K562 (cell line): Measurements from ENCODE around the gene CLEC18B. TPM values are rescaled to one million over a fixed set of nuclear protein-coding genes. Genes with fewer than 3 reads are reported as not detected.

Source experiments
- ATAC-seq: fragments of 200-7000 bp; cut with Tn5 transposase; 3 replicates; pipeline ENCODE4 v1.9.1; 2020; ENCODE audit warnings: moderate library complexity
- BruUV-seq: library from RNA; stranded (reverse); fragments of 400-500 nt; replicated peaks from 2 replicates; lab custom pipeline; 2021; lab: Mats Ljungman, UMichigan
- CTCF ChIA-PET: fragments of 300-600 bp; formaldehyde crosslinking; extraction: SDS; loops from one replicate; lab custom pipeline; 2021; ENCODE audit warnings: low intra/inter-chr PET ratio; lab: Yijun Ruan, JAX
- POLR2A ChIA-PET: fragments of 300-600, 350-650 bp; sonication (Branson Sonifier 250); formaldehyde crosslinking; extraction: SDS; loops from one replicate; lab custom pipeline; 2021; ENCODE audit warnings: antibody characterized with exemption, inconsistent platforms; lab: Yijun Ruan, JAX
- DNase-seq, 4 experiments: peaks; one replicate each; pipeline versions ENCODE4 v3.0.0 to v3.0.0-alpha.2; 2011 to 2018; ENCODE audit warnings: low spot score in 3 of 4, mixed read lengths in 3 of 4; ENCODE audit errors: extremely low read depth in 1 of 4
- FAIRE-seq: peaks from 2 replicates; lab custom pipeline; 2011; peaks lifted over from hg19 to GRCh38; lab: Jason Lieb, UNC
- H2AFZ ChIP-seq: 2 replicates; pipeline ENCODE4 v1.6.0; 2011; ENCODE audit warnings: low read depth, low read length, control low read depth, inconsistent platforms
- H3K27ac ChIP-seq: fragments of 200-600 bp; 3 replicates; pipeline ENCODE4 v1.8.0; 2011; ENCODE audit warnings: low read depth, mild to moderate bottlenecking, control low read depth, inconsistent platforms, low read length, moderate library complexity, mixed read lengths; ENCODE audit errors: extremely low read depth
- H3K27me3 ChIP-seq, 2 experiments: fragments of 300-600 bp in 1 of 2; 2 replicates in 1 of 2; 3 replicates in 1 of 2; pipeline versions ENCODE4 v1.6.0 to v1.8.0; 2011; ENCODE audit warnings: inconsistent platforms in 2 of 2, low read length in 2 of 2, mild to moderate bottlenecking in 1 of 2, mixed read lengths in 1 of 2, moderate library complexity in 1 of 2; ENCODE audit not compliant: control insufficient read depth in 2 of 2, insufficient read depth in 2 of 2
- H3K36me3 ChIP-seq: fragments of 300-600 bp; 3 replicates; pipeline ENCODE4 v1.8.0; 2011; ENCODE audit warnings: mild to moderate bottlenecking, low read length, inconsistent platforms; ENCODE audit not compliant: control insufficient read depth, insufficient read depth
- H3K4me1 ChIP-seq, 2 experiments: fragments of 200-600 bp in 1 of 2; replicated peaks in 1 of 2; 2 replicates in 1 of 2; 3 replicates in 1 of 2; pipeline versions ENCODE4 v1.5.1 to v1.8.0; 2011; ENCODE audit warnings: inconsistent platforms in 2 of 2, low read length in 2 of 2, mild to moderate bottlenecking in 1 of 2, mixed read lengths in 1 of 2, moderate library complexity in 1 of 2; ENCODE audit not compliant: control insufficient read depth in 2 of 2, insufficient read depth in 2 of 2
- H3K4me2 ChIP-seq: 2 replicates; pipeline ENCODE4 v1.6.1; 2011; ENCODE audit warnings: low read length, control low read depth, inconsistent platforms, mixed read lengths; ENCODE audit not compliant: insufficient read depth
- H3K4me3 ChIP-seq: fragments of 200-600 bp; sonication (generic), shearing (Covaris generic); 2 replicates; pipeline ENCODE4 v1.5.1; 2016; ENCODE audit warnings: control low read depth, inconsistent platforms
- H3K79me2 ChIP-seq: fragments of 200-600 bp; 3 replicates; pipeline ENCODE4 v1.8.0; 2011; ENCODE audit warnings: low read length, inconsistent platforms; ENCODE audit not compliant: control insufficient read depth, insufficient read depth
- H3K9ac ChIP-seq, 2 experiments: 2 replicates each; pipeline versions ENCODE4 v1.6.0 to v1.6.1; 2011; ENCODE audit warnings: low read depth in 2 of 2, low read length in 2 of 2, control low read depth in 1 of 2, inconsistent platforms in 1 of 2, mild to moderate bottlenecking in 1 of 2, mixed read lengths in 1 of 2; ENCODE audit not compliant: insufficient read depth in 1 of 2
- H3K9me1 ChIP-seq: one replicate; pipeline ENCODE4 v1.6.0; 2011; ENCODE audit warnings: inconsistent platforms, mild to moderate bottlenecking, low read length, moderate library complexity; ENCODE audit not compliant: control insufficient read depth, insufficient read depth
- H3K9me3 ChIP-seq: replicated peaks from 2 replicates; pipeline ENCODE4 v1.5.1; 2011; ENCODE audit warnings: low read depth, low read length, inconsistent platforms; ENCODE audit not compliant: control insufficient read depth, insufficient read depth
- H4K20me1 ChIP-seq: replicated peaks from 2 replicates; pipeline ENCODE4 v1.6.1; 2011; ENCODE audit warnings: low read length, inconsistent platforms, mixed read lengths; ENCODE audit not compliant: control insufficient read depth, insufficient read depth
- HCFC1 ChIP-seq: IDR thresholded peaks from 2 replicates; pipeline ENCODE4 v1.6.1; 2012; ENCODE audit warnings: low read depth, low read length, improper control_type of control experiment
- HEY1 ChIP-seq: fragments of 250-450 bp; sonication (Bioruptor Pico); IDR thresholded peaks from 2 replicates; pipeline ENCODE4 v1.5.0; 2020; ENCODE audit warnings: mild to moderate bottlenecking, moderate library complexity, borderline replicate concordance
- HLTF ChIP-seq: fragments of 450-650 bp; IDR thresholded peaks from 2 replicates; pipeline ENCODE4 v1.6.1; 2016
- KDM1A ChIP-seq, 2 experiments: fragments of 450-650 bp; IDR thresholded peaks; 2 replicates each; pipeline ENCODE4 v1.6.1; 2016; ENCODE audit warnings: mild to moderate bottlenecking in 2 of 2
- MBD2 ChIP-seq: sonication (generic); IDR thresholded peaks from 2 replicates; pipeline ENCODE4 v1.6.1; 2016; ENCODE audit warnings: low read depth, borderline replicate concordance
- SRF ChIP-seq, 2 experiments: fragments of 250-450, 450-650 bp in 1 of 2; sonication (Bioruptor Pico) in 1 of 2; sonication (generic) in 1 of 2; formaldehyde crosslinking; IDR thresholded peaks; 2 replicates each; pipeline versions ENCODE4 v1.5.0 to v1.5.1; 2020 to 2022; ENCODE audit warnings: mild to moderate bottlenecking in 1 of 2, missing genetic modification reagents in 1 of 2
- SUPT5H ChIP-seq: fragments of 450-650 bp; IDR thresholded peaks from 2 replicates; pipeline ENCODE4 v1.6.1; 2016
- TAF15 ChIP-seq: fragments of 200-400 bp; formaldehyde crosslinking; IDR thresholded peaks from 2 replicates; pipeline ENCODE4 v1.6.1; 2017; ENCODE audit warnings: mild to moderate bottlenecking, low read depth, low read length, moderate library complexity
- ZNF23 ChIP-seq: fragments of 250-450 bp; sonication (Bioruptor Pico); IDR thresholded peaks from 2 replicates; pipeline ENCODE4 v1.4.0; 2020; ENCODE audit warnings: mild to moderate bottlenecking
- WGBS: fragments of 100-300 bp; shearing (Covaris generic); methylation state at CpG from one replicate; pipeline ENCODE4 v1.1.6; 2016; ENCODE audit warnings: low coverage, mixed read lengths; ENCODE audit not compliant: insufficient coverage; ENCODE audit errors: missing lambda C conversion rate; 5-methylcytosine and 5-hydroxymethylcytosine counted together
- in situ Hi-C: fragments of 300-500 bp; cut with MboI; formaldehyde crosslinking; loops from 4 replicates; pipeline ENCODE4 v1.15.0; 2018; ENCODE audit warnings: inconsistent platforms, mixed read lengths
- intact Hi-C: fragments of 100-400 bp; cut with micrococcal nuclease; formaldehyde crosslinking; loops from 2 replicates; pipeline ENCODE4 v1.14.2; 2022
- polyA plus RNA-seq, 8 experiments: library from polyadenylated mRNA; depleted of rRNA in 4 of 8; stranded (reverse) in 5 of 8; unstranded in 3 of 8; fragments of >200 nt; fragmentation: Nextera tagmentation in 2 of 8; fragmentation: Illumina TruSeq in 1 of 8; extraction: Ambion mirVana in 2 of 8; extraction: Trizol in 1 of 8; gene quantifications; 2 replicates each; pipeline versions ENCODE4 v1.2.1 to v1.2.3, GENCODE V29; 2011 to 2014; ENCODE audit warnings: inconsistent platforms in 1 of 8, missing spikeins in 1 of 8
- total RNA-seq, 7 experiments: library from RNA; depleted of rRNA in 6 of 7; stranded (reverse); fragments of >200 nt in 6 of 7; fragmentation: Illumina TruSeq in 2 of 7; extraction: Trizol in 2 of 7; gene quantifications; 2 replicates each; pipeline versions ENCODE4 v1.2.1 to v1.2.3, GENCODE V29; 2011 to 2021; ENCODE audit warnings: low replicate concordance in 1 of 7
- TF ChIP-seq, protein P1 (sequence below): fragments of 450-650 bp; IDR thresholded peaks from 2 replicates; pipeline ENCODE4 v1.6.1; 2016; ENCODE audit warnings: antibody characterized with exemption
- TF ChIP-seq, protein P2 (sequence below): fragments of 250-450 bp; sonication (Bioruptor Pico); IDR thresholded peaks from 2 replicates; pipeline ENCODE4 v1.9.0; 2021; ENCODE audit warnings: mild to moderate bottlenecking
- TF ChIP-seq, protein P3 (sequence below): IDR thresholded peaks from 2 replicates; pipeline ENCODE4 v1.6.1; 2014; ENCODE audit warnings: antibody characterized with exemption

CLEC18B gene
- total and polyA plus RNA-seq, 9 of the 15 experiments (the other 6 are each of a cell fraction or from before 2014, with no cell fraction given), result 0.23 to 7.6 (median 3.5) TPM

DNA sequence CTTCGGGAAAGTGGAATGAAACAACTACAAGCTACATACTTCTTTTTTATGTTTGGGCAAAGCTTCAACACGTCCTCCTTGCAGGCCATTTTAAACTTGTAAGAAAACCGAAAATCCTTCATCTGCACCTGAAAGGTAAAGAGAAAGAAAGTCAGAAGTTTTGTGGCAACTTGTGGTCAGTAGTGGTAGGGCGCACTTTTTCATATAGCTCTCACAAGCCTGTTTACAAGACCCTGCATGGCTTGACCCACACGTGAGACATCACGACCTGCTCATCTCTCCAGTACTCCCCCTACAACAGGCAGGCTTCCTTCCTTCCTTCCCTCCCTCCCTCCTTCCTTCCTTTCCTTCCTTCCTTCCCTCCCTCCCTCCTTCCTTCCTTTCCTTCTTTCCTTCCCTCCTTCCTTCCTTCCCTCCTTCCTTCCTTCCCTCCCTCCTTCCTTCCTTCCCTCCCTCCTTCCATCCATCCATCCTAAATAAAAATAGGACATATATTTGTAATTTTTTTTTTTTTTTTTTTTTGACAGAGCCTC lies 48.7 kb upstream of the CLEC18B start:
- H3K9me3 ChIP-seq, result no peaks in the 10 kb centered on the region
- in situ Hi-C loops, result no loop called here
- no peak overlapping the region for H3K27ac ChIP-seq
- intact Hi-C loops, result no loop called here
- no peak overlapping the region for H3K9ac ChIP-seq
- 70% methylated on average over 5 of the region's 6 CpGs for WGBS
- ChIA-PET CTCF (no interaction called here), POLR2A (no interaction called here)
- H3K4me1 ChIP-seq, result no peaks in the 10 kb centered on the region
- no peak for FAIRE-seq
- no peaks in the 10 kb centered on the region for H3K27me3 ChIP-seq
- no peaks in the 10 kb centered on the region for H4K20me1 ChIP-seq
- no TSS peak for BruUV-seq
- H2AFZ ChIP-seq, result no peak overlapping the region
- H3K9me1 ChIP-seq, result no peaks in the 10 kb centered on the region
- no peak for ATAC-seq
- peaks cover 66% of the 10 kb centered on the region; the same call in 2 of the 3 replicates for H3K36me3 ChIP-seq
- TF ChIP-seq TAF15, result no peak
- no peak for TF ChIP-seq HLTF
- TF ChIP-seq, protein P1, sequence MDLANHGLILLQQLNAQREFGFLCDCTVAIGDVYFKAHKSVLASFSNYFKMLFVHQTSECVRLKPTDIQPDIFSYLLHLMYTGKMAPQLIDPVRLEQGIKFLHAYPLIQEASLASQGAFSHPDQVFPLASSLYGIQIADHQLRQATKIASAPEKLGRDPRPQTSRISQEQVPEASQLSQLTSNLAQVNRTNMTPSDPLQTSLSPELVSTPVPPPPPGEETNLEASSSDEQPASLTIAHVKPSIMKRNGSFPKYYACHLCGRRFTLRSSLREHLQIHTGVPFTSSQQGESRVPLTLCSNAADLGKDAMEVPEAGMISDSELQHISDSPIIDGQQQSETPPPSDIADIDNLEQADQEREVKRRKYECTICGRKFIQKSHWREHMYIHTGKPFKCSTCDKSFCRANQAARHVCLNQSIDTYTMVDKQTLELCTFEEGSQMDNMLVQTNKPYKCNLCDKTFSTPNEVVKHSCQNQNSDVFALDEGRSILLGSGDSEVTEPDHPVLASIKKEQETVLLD, result no peak
- TF ChIP-seq, protein P2, sequence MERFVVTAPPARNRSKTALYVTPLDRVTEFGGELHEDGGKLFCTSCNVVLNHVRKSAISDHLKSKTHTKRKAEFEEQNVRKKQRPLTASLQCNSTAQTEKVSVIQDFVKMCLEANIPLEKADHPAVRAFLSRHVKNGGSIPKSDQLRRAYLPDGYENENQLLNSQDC (CRISPR knock-in tag), result no peak
- TF ChIP-seq HCFC1, result no peak
- no peak for TF ChIP-seq MBD2
- TF ChIP-seq SUPT5H, result no peak
- no peak for TF ChIP-seq SRF (CRISPR knock-in tag; IDR thresholded peaks at IDR 0.05)
- TF ChIP-seq ZNF23 (CRISPR knock-in tag), result no peak
- TF ChIP-seq HEY1, result no peak
- TF ChIP-seq, protein P3, sequence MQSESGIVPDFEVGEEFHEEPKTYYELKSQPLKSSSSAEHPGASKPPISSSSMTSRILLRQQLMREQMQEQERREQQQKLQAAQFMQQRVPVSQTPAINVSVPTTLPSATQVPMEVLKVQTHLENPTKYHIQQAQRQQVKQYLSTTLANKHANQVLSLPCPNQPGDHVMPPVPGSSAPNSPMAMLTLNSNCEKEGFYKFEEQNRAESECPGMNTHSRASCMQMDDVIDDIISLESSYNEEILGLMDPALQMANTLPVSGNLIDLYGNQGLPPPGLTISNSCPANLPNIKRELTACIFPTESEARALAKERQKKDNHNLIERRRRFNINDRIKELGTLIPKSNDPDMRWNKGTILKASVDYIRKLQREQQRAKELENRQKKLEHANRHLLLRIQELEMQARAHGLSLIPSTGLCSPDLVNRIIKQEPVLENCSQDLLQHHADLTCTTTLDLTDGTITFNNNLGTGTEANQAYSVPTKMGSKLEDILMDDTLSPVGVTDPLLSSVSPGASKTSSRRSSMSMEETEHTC, result no peak
- no peak for TF ChIP-seq KDM1A (IDR thresholded peaks at IDR 0.05)
- DNase-seq, result no peak
- H3K4me2 ChIP-seq, result no peak overlapping the region
- no peak overlapping the region for H3K4me3 ChIP-seq
- no peaks in the 10 kb centered on the region for H3K79me2 ChIP-seq
